DOHH2 (cell line): ENCODE results near the gene UBE2D2.
A peak's percentile ranks its signal among the peaks of the same experiment; 100 is the strongest.

ENCODE experiments used
- H3F3A ChIP-seq: fragments of 200-600 bp; sonication (generic), shearing (Covaris generic); 2 replicates; pipeline ENCODE4 v1.6.0; 2016; ENCODE audit warnings: antibody characterized with exemption, mild to moderate bottlenecking; ENCODE audit not compliant: control insufficient read depth, insufficient read depth
- H3K27ac ChIP-seq: fragments of 200-600 bp; sonication (generic); 2 replicates; pipeline ENCODE4 v1.5.1; 2014; ENCODE audit warnings: low read depth, mild to moderate bottlenecking, low read length, moderate library complexity
- H3K27me3 ChIP-seq: fragments of 200-600 bp; sonication (generic); 2 replicates; pipeline ENCODE4 v1.6.1; 2014; ENCODE audit warnings: mild to moderate bottlenecking, low read length, mixed read lengths; ENCODE audit not compliant: control insufficient read depth
- H3K36me3 ChIP-seq: fragments of 200-600 bp; sonication (generic); 2 replicates; pipeline ENCODE4 v1.6.1; 2014; ENCODE audit warnings: mild to moderate bottlenecking, low read length, moderate library complexity, mixed read lengths; ENCODE audit not compliant: control insufficient read depth
- H3K4me1 ChIP-seq: fragments of 200-600 bp; sonication (generic); 2 replicates; pipeline ENCODE4 v1.6.1; 2014; ENCODE audit warnings: mild to moderate bottlenecking, low read length, mixed read lengths; ENCODE audit not compliant: control insufficient read depth
- H3K4me2 ChIP-seq: fragments of 200-600 bp; sonication (generic); 2 replicates; pipeline ENCODE4 v1.6.0; 2014; ENCODE audit warnings: mild to moderate bottlenecking, low read length, moderate library complexity
- H3K4me3 ChIP-seq: fragments of 200-600 bp; sonication (generic); 2 replicates; pipeline ENCODE4 v1.5.1; 2014; ENCODE audit warnings: mild to moderate bottlenecking, low read length, mixed read lengths
- H3K79me2 ChIP-seq: fragments of 200-600 bp; sonication (generic); 2 replicates; pipeline ENCODE4 v1.6.1; 2014; ENCODE audit warnings: mild to moderate bottlenecking, low read length, mixed read lengths; ENCODE audit not compliant: control insufficient read depth
- H3K9me2 ChIP-seq: fragments of 200-600 bp; sonication (generic); replicated peaks from 2 replicates; pipeline ENCODE4 v1.6.1; 2014; ENCODE audit warnings: mild to moderate bottlenecking, low read length, mixed read lengths; ENCODE audit not compliant: control insufficient read depth
- H3K9me3 ChIP-seq: fragments of 200-600 bp; sonication (generic); 2 replicates; pipeline ENCODE4 v1.6.1; 2014; ENCODE audit warnings: antibody characterized with exemption, low read length, mixed read lengths; ENCODE audit not compliant: control insufficient read depth, insufficient read depth
- H4K20me1 ChIP-seq: fragments of 200-600 bp; sonication (generic); 2 replicates; pipeline ENCODE4 v1.6.0; 2014; ENCODE audit warnings: low read depth, mild to moderate bottlenecking, antibody characterized with exemption, low read length, moderate library complexity; ENCODE audit not compliant: control insufficient read depth, insufficient read depth
- EZH2phosphoT487 ChIP-seq: fragments of 200-600 bp; sonication (generic); IDR thresholded peaks from 2 replicates; pipeline ENCODE4 v1.6.1; 2017; ENCODE audit warnings: borderline replicate concordance, mild to moderate bottlenecking, antibody characterized with exemption, low read length, moderate library complexity, mixed read lengths
- TF ChIP-seq, protein P1 (sequence below): fragments of 200-600 bp; sonication (generic); IDR thresholded peaks from one replicate; pipeline ENCODE4 v1.5.1; 2014; ENCODE audit warnings: antibody characterized with exemption, mild to moderate bottlenecking, low read depth, low read length; ENCODE audit not compliant: poor library complexity, severe bottlenecking

The UBE2D2 gene

DNA sequence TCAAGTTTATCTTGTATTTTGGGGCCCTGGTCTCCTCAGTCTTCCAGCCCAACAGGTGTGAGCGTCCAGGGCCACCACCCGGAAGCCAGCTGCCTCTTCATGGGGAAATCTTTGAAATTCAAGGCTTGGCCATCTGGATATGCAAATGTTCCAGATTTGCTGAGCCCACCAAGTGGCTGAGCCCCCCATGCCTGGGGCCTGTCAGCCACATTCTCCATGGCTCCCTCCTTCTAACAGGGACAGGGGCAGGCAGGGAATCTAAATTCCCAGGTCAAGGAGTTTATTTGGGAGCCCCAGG is 72.8 kb downstream of the UBE2D2 start:
- peak overlapping the region; percentile 96 for H3K27ac ChIP-seq
- TF ChIP-seq EZH2phosphoT487 = no peak
- TF ChIP-seq, protein P1, sequence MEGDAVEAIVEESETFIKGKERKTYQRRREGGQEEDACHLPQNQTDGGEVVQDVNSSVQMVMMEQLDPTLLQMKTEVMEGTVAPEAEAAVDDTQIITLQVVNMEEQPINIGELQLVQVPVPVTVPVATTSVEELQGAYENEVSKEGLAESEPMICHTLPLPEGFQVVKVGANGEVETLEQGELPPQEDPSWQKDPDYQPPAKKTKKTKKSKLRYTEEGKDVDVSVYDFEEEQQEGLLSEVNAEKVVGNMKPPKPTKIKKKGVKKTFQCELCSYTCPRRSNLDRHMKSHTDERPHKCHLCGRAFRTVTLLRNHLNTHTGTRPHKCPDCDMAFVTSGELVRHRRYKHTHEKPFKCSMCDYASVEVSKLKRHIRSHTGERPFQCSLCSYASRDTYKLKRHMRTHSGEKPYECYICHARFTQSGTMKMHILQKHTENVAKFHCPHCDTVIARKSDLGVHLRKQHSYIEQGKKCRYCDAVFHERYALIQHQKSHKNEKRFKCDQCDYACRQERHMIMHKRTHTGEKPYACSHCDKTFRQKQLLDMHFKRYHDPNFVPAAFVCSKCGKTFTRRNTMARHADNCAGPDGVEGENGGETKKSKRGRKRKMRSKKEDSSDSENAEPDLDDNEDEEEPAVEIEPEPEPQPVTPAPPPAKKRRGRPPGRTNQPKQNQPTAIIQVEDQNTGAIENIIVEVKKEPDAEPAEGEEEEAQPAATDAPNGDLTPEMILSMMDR = no peak
- H3K36me3 ChIP-seq = peaks cover 9% of the 10 kb centered on the region
- peaks cover 70% of the 10 kb centered on the region for H3K4me1 ChIP-seq
- H3K9me3 ChIP-seq = no peaks in the 10 kb centered on the region
- H3F3A ChIP-seq = peaks cover 53% of the 10 kb centered on the region
- H3K27me3 ChIP-seq = no peaks in the 10 kb centered on the region
- H3K9me2 ChIP-seq = no peaks in the 10 kb centered on the region
- H3K4me3 ChIP-seq = peak overlapping the region; percentile 40
- H3K4me2 ChIP-seq = peak overlapping the region; percentile 61
- H4K20me1 ChIP-seq = peaks cover 6% of the 10 kb centered on the region; the same call in 1 of the 2 replicates
- peaks cover 7% of the 10 kb centered on the region for H3K79me2 ChIP-seq

DNA sequence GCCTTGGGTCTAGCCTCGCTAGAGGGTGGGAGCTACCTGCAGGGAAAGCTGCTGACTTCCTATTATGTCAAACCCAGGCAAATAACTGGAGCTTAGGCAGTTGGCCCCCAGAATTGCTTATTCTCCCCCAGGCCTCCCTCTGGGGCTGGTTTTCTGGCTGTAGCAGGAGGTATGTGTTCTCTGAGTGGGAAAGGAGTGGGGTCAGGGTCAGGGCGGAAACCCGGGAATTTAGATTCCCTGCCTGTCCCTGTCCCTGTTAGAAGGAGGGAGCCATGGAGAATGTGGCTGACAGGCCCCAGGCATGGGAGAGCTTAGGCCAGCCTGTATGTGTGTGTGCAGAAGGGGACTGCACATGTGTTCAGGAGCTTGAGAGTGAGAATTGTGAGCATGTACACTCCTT is 73.4 kb downstream of the UBE2D2 start:
- H3K4me2 ChIP-seq = peak overlapping the region; percentile 61
- H3K4me1 ChIP-seq = peaks cover 76% of the 10 kb centered on the region
- H3K27ac ChIP-seq = peak overlapping the region; percentile 96
- H3K36me3 ChIP-seq = peaks cover 3% of the 10 kb centered on the region
- TF ChIP-seq, protein P1 = no peak
- no peak for TF ChIP-seq EZH2phosphoT487
- H3F3A ChIP-seq = peaks cover 48% of the 10 kb centered on the region
- peaks cover 7% of the 10 kb centered on the region for H3K79me2 ChIP-seq
- H3K9me2 ChIP-seq = no peaks in the 10 kb centered on the region
- peaks cover 6% of the 10 kb centered on the region; the same call in 1 of the 2 replicates for H4K20me1 ChIP-seq
- H3K27me3 ChIP-seq = no peaks in the 10 kb centered on the region
- H3K9me3 ChIP-seq = no peaks in the 10 kb centered on the region
- no peak overlapping the region for H3K4me3 ChIP-seq

DNA sequence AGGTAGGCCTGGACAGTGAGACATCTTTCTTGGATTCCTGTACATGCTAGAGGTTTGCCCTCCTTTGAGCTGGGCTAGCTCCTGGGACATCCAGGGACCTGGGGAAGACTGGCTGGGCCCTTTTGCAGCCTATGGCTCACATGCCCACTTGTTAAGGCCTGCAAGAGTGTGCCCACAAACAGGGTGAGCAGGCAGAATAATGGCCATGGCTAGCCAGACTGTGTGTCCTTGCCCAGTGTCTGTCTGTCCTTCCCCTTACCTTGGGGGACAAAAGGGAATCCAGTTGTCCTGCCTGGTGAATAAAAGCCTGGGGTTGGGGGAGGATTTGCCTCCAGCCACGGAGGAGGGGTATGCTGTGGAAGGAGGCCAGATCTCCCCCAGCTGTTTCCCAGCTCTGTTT is 74.1 kb downstream of the UBE2D2 start:
- H3K4me2 ChIP-seq = peak overlapping the region; percentile 99
- no peaks in the 10 kb centered on the region for H3K9me2 ChIP-seq
- peak overlapping the region; percentile 96 for H3K27ac ChIP-seq
- peaks cover 6% of the 10 kb centered on the region; the same call in 1 of the 2 replicates for H4K20me1 ChIP-seq
- H3K27me3 ChIP-seq = no peaks in the 10 kb centered on the region
- H3K36me3 ChIP-seq = no peaks in the 10 kb centered on the region
- TF ChIP-seq, protein P1 = no peak
- TF ChIP-seq EZH2phosphoT487 = no peak
- peaks cover 7% of the 10 kb centered on the region for H3K79me2 ChIP-seq
- peaks cover 82% of the 10 kb centered on the region for H3K4me1 ChIP-seq
- H3K4me3 ChIP-seq = peak overlapping the region; percentile 77
- H3F3A ChIP-seq = peaks cover 44% of the 10 kb centered on the region
- no peaks in the 10 kb centered on the region for H3K9me3 ChIP-seq
